NOMO-1 treated with dmso at 0.1 percent for 144 hours (cell line): ENCODE measurements around the gene NADSYN1.

Experiments used
- DNase-seq: peaks from one replicate; lab custom pipeline; 2025; ENCODE audit not compliant: unreplicated experiment; lab: John Stamatoyannopoulos, UW

NADSYN1 gene

DNA sequence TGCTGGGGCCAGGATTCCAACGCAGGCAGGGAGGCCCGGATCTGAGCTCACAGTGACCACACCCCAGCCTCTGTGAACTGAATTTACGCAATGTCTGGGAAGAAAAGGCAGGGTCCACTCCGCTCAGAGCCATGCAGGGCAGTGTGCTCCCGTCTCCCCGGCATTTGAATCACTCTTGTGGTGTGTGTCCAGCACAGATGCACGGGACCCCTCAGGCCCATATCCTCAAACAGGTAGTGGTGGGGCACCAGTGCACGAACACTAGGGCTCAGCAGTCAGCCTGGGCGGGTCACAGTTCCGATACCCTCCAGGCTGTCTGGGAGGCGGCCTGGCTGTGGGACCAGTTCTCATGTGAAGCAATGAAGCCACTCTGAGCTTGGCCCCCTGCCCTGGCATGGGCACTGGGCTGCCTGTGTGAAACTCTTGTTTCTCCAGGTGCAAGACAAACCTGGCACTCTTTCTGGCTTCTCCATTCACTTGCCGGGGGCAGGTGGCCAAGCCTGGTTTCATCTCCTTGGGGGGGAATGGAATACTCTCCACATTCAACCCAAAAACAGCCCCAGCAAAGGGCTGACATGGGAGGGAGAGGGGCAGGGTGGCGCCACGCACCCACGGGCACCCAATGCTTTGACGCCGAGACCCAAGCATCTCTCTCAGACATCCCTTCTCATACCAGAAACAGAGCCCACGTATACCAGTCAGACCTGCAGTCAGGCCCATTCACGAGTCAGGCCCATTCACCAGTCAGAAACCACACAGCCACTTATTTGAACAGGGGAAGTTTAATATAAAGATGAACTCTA lies 19.2 kb upstream of the NADSYN1 start:
- DNase-seq: no peak

DNA sequence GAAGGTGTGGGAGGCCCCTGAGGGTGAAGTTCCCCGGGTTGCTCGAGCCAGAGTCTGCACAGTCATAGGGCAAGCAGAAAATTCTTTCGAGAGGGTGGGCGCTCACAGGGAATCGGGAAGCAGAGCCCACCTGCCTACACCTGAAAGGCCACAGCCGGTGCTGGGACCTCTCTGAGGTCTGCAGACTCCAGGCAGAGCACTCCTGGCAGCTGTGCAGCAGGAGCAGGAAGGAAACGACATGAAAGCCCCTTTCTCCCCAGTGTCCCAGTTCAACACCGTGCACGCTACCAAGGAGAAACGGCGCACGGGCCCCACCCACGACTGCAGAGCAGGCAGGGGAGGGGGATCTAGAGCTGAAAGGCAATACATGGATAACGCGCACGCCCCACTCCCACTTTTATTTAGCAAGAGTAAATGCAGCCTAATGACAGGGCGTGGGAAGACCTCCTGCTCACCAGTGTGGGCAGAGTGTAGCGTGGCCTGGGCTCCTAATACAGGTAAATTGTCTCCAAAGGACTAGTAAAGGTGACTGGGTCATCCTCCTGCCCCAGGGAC lies 18.4 kb upstream of the NADSYN1 start:
- no peak for DNase-seq

DNA sequence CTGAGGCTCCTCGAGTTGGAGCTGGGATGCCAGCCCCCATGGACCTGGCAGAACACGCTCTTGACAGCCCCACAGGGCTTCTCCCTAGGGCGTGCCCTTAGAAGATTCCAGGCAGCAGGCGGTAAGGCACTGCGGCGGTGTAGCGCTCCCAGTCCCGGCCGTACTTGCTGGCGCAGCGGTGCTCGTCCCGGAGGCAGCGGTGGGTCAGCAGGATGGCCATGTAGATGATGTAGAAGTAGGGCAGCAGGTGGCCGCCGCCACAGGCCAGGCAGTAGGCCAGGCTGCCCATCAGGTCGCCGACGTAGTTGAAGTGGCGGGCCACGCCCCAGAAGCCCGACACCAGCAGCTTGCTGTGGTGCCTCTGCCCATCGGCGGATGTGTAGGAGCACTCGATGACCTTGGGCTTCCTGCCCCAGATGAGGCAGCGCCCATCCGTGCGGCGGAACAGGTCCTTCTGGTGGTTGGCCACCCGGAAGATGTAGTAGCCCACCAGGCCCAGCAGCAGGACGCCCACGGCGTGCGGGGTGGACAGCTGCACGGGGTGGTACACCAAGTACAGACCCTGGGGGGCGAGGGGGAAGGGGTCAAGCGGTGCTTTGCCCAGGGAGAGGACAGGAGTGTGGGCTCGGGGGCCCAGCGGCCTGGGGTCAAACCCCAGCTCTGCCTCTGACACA lies 17.6 kb upstream of the NADSYN1 start:
- DNase-seq: no peak

DNA sequence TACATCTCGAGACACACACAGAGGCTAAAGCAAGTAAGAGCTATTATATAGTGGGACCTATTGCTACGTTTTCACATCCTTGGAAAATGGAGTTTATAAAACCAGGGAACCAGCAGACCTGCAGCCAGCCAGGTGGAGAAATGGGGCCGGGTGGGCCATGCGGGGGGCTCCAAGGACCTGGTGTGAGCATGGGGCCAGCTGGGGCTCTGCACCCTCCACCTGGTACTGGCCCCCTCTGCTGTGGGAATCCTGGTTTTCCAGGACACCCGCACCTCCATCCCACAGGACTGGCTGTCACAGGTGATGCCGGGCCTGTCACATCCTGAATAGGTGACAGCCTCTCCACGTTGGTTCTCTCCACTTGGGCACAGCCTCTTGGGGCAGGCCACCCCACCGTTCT lies 16.1 kb upstream of the NADSYN1 start:
- DNase-seq: no peak

DNA sequence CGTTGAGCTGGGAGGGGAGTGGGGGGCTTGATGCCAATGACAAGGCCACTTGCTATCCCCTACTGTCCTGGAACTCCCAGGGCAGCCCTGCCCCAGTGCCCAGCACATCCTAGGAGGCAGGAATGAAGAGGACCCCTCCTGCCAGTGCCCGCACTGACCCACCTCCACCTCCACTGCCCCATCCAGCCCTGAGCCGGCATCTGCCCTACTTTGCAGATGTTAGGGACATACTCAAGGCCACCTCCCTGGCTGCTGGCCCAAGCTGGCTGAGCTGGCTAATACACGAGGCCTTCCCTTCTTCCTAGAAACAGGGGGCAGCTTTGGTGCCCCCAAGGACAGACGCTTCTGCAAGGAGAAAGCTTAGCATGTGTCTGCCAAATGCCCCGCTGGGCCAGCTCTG lies 15.6 kb upstream of the NADSYN1 start:
- DNase-seq: no peak

DNA sequence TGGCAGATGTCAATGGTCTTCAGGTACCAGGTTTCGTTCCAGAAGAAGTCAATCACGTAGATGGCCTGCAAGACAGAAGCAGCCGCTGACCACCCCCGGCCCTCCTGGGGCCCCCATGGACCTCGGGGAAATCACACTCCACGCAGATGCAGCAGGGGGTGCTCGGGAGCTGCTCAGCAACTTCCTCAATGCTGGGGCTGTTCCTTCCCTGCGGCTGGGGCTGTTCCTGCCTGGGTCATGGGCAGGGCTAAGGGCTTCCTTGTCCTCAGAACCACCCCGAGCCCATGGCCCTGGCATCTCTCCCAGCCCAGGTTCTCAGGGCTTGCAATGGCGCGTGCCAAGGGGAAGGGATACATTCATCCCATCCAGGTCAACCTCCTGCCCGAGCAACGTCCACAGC lies 15.1 kb upstream of the NADSYN1 start:
- no peak for DNase-seq

DNA sequence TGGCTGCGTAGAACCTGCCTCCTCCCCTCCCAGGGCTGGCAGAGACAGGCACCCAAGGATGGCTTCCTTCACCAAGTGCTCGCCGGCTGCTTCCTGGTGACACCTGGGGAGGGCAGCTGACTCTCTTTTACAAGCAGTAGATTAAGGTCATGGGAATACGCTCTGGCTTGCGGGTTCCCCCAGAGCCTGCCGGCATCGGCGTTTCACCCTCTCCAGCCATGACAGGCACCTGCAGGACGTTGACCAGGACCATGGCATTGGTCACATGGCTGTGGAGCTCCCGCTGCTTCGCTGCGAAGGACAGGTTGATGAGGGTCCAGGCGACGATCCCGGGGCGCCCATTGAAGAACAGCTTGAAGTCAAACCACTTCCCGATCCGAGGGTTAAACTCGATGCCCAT lies 14.4 kb upstream of the NADSYN1 start:
- no peak for DNase-seq

DNA sequence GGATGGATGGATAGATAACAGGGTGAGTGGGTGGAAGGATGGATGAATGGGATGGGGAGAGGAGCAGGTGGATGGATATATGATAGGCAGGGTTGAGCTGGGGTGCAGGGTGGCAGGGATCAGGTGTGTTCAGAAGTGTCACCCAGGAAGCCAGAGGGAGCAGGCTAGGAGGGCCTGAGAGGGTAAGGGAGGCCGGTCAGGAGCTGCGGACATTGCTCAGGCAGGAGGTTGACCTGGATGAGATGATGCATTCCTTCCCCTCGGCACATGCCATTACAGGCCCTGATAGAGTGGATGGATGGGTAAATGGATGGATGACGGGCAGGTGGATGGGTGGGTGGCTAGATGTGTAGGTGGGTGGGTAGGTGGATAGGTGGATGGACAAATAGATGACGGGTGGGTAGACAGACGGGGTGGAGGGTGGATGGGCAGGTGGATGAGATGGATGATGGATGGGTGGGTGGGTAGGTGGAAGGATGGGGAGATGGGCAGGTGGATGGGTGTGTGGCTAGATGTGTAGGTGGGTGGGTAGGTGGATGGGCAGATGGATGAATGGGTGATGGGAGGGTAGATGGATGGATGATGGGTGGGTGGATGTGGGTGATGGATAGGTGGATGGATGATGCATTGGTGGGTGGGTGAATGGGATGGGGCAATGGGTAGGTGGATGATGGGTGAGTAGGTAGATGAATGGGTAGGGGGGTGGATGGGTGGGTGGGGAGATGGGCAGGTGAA lies 12.8 kb upstream of the NADSYN1 start:
- DNase-seq: no peak

DNA sequence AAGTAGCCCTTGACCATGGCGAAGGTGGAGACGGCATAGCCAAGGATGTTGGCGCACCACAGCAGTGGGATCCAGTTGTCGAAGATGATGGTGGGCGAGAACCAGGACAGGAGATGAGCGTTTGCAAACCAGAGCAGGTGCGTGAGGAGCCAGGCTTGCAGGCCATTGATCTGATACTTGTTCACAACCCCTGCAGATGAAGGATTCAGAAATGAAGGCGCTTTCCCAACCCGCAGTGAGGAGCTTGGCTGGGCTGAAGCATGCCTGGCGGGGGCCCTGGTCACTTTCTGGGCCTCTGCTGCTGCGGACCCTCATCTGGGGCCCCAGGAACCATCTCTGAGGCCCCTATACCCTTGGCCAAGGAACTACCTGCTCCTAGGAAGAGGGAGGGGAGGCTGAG lies 11.8 kb upstream of the NADSYN1 start:
- no peak for DNase-seq

DNA sequence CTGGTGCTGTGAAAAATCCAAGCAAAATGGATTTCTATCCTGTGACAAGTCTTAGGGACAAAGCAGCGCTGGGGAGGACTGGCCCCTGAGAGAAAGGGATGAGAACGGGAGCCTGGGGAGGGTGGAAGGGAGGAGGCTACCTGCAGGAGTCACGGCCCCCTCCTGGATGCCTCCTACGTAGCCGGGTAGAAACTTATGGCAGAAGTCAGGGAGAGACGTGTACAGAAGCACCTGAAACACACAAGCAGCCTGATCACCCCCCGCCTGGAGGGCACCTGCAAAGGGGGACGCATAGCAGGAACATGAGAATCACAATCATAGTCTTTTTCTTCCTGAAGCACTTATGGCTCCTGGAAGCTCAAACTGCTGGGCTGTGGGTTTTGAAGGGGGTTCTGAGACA lies 10.9 kb upstream of the NADSYN1 start:
- no peak for DNase-seq

DNA sequence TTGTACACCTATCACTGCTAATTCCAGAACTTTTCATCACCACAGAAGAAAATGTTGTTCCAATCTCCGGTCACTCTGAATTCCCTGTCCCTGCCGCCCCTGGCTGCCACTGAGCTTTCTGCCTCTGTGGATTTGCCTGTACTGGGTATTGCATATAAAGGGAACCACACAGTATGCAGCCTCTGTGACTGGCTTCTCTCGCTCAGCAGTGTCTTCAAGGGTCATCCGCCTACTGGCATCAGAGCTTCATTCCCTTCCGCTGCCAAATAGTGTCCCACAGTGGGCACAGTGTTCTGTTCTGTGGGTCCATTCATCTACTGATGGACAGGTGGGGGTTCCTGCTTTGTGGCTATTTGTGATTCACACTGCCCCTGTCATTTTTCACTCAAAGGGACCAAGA lies 10.1 kb upstream of the NADSYN1 start:
- no peak for DNase-seq

DNA sequence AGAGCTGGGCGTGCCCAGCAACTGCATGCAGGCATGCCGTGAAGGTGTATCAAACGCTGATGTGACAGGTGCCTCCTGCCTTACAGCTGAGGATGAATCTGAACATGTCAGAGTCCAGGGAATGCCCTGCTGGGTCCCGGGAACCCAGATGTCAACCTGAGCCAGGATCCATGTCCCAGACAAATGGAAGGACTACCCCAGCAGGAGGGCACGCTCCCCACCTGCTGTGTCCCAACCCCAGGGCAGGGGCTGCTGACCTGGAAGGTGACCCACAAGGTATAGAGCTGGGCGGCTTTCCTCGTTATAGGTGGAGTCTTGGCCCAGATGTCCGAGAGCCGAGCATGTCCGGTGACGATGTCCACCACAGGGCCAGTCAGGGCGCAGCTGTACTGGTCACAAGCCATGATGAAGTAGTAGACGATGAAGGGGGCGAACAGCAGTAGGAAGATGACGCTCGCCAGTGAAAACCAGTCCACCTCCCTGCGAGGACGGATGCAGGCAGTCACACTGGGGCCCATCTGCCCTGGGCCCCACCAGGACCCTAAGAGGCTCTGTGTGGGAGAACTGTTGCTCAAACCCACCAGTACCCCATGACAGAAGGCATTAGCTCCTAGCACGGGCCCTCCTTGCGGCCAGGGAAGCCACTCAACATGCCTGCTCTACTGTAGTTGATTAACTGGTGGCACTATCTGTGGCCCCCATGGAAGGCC lies 9.1 kb upstream of the NADSYN1 start:
- DNase-seq: no peak

DNA sequence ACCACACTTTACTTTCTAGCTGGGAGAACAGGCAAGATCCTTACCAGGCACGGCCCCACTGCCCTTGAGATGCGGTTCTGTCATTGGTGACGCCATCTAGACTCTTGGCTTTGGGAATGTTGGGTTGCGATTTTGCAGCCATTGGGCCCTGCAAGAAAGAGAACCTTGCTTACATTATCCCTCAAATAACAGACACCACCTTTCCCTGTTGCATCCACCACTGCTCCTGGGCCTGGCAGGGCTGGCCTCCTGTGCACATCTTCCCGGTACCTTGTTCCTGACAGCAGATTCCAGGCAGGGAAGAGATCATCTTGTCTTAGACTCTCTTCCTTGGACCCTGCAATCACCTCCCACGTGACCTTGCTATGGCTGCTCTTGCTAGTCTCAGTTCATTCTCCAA lies 8.2 kb upstream of the NADSYN1 start:
- no peak for DNase-seq

DNA sequence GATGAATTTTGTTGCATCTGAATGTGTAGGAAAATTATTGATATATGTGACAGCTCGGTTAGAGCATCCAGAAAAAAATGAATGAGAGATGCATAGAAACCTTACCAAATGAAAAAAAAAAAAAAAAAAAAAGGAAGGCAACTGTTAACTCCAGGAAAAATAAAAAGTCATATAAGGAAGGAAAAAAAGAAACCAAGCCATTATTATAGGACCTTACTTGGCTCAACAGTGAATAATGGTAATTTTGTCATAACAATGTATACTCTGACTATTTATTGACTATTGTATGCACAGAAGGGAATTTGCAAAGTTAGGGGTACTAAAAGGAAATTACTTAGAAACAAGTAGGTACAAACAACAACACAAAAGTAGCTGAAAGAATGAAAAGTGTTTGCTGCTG lies 6.9 kb upstream of the NADSYN1 start:
- DNase-seq: no peak

DNA sequence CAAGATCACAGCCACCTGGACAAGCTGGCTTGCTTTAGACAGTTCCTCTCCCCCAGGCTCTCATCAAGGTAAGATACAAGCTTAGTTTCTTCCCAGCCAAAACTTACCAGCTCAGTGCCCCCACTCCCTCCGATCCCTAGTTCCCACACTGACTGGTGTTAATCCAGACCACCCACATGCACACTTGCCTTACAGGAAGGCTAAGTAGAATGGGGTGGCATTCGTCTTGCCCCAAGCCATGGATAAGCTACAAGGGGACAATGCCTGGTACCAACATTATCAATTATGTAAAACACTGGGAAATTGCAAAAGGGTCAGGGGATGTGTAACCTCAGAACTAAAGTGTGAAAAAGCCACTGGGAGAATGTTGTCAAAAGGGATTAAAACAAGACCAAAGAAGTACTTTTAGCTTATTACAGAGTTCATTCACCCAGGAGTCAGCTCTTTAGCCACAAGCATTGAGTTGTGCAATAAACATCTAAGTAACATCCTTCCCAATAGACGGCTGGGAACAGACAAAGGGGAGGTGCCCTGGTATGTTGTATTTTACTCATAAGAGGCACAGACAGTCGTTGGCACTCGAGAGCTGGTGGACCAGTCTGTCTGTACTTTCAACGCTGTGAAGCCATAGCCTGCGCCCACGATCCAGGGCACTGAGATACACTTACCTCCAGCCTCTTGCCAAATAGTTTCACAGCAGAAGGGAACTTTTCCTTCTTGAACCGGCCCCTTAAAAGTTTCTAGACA lies 5.9 kb upstream of the NADSYN1 start:
- DNase-seq: peak; percentile 41

DNA sequence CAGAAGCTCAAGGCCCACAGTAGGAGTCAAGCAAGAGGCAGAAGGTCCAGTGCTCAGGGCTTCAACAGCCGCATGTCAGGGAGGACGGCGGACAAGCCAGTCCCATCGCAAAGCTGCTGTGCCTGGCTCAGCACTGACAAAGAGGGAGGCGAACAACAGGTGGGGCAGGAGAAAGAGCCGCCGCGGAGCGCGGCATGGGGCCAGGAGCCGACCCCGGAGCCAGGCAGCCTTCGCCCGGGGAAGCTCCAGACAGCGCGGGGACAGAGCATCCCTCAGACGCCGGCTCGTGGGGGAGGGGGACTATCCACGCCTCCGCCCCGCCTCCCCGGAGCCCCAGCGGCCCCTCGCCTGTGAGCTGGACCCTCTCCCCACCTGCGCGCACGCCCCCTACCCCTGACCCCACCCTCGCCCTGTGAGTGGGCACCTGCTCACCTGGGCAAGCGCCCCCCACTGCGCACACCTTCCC lies 5.2 kb upstream of the NADSYN1 start:
- DNase-seq: no peak

DNA sequence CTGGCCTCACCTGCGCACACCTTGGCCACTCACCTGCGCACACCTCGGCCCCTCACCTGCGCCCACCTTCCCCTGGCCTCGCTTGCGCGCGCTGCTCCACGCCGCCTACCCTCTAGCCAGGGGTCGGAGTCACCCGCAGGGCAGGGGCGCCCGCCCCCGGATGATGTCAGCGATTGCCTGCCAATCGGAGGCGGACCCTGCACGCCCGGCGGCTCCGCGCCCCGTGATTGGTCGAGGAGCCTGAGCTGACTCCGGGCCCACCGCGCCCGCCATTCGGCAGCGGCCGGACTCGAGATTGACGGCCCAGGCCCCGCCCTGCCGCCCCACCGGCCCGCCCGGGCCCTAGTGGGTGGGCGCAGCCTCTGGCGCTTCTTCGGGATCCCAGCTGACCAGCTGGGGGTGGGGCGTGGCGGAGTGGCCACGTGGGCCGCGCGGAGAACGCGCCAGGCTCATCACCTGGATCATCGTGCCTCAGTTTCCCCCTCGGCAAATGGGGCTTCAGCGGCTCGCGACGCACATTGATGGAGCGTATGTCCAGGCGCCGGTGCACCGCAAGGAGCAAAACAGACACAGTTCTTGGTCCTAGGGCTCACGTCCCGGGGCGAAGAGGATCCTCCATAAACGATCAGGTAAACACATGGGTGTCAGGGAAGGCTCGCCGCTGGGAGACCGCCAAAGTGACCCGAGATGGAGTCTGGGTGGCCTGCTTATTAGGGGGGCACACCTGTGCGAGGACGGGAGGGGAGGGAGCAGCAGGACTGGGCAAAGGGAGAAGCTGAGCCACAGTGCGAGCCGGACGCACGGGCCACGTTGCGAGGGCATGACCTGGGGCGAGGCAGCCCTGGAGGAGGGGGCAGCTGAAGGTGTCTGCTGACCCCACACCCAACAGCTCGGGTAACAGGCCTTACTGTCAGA lies 4.5 kb upstream of the NADSYN1 start, which contains the start of gene DHCR7:
Gene DHCR7 (minus strand): TSS at position 137 of the 915 bp plus-strand sequence. CDS start 3,441 bp downstream, outside the sequence.
- peak; percentile 93 for DNase-seq

DNA sequence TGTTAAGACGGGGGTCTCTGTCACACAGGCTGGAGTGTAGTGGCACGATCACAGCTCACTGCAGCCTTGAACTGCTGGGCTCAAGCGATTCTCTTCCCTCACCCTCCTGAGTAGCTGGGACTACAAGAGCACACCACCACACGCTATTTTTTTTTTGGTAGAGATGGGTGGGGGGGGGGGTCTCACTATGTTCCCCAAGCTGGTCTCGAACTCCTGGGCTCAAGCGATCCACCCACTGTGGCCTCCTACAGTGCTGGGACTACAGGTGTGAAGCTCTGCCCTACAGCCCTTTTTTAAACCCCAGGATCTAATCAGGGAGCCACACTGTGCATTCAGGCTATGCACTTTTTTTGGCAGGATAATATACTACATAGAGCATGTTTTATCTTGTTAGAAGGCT lies 3.4 kb upstream of the NADSYN1 start:
- no peak for DNase-seq

DNA sequence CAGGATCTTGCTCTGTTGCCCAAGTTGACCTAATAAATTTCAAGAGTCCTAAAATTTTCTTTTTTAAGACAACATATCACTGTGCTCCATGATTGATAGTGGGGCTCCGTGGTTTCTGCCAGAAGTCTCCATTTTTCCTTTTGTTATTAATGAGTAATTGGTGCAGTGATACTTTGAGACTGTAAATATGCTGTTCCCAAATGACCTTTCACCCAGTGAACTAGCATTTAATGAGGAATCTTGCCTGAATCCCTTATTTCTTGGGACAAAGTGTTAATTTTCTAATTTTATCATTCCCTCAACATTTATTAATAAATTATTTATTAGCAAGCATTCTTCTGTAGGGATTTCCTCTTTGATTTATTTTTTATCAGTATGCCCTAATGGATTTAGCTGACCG lies 2.5 kb upstream of the NADSYN1 start:
- DNase-seq: no peak
